Heart left ventricle (tissue), 13 donors: ENCODE data around the gene KISS1R.

Experiments
- POLR2A ChIP-seq, 2 donors: fragments of 450-650 bp; IDR thresholded peaks; one replicate each; pipeline ENCODE4 v1.6.1; 2017; ENCODE audit warnings: antibody characterized with exemption in 2 of 2, mild to moderate bottlenecking in 2 of 2, moderate library complexity in 2 of 2
- TF ChIP-seq, protein P1 (sequence below), 12 donors: fragments of 200-600 bp; sonication (generic) in 4 of 12; IDR thresholded peaks; one replicate each; pipeline versions ENCODE4 v1.5.0 to v1.8.0; 2018 to 2022; ENCODE audit warnings: antibody characterized with exemption in 12 of 12, mild to moderate bottlenecking in 5 of 12
- donor health status: ischemic (EF 13 %, LVEDD 7.1; RV severe dilation, severe dysfunction).
- donor health status: DM: no; HTN: yes; CAD: no.
- donor health status: DM: no; HTN: no; CAD: no.
- donor health status: ischemic (EF 25% LVEDD 6.9; RV normal size, moderate dysfunction).
- donor health status: ischemic (EF 25% LVEDD 5.7; RV mildly dilated, moderate dysfunction).
- donor health status: ischemic (EF 35%, LVEDD 5.7; RV mildly dilated, moderate dysfunction).
- donor health status: nonischemic (EF 11% LVEDD 7.7; RV severe dilation, severe dysfunction).
- donor health status: DM: yes; HTN: yes; CAD: no.
- donor health status: PGD.
- donor health status: ischemic (EF 29% LVEDD 5.4; RV normal size, mild dysfunction).
- donor health status: nonischemic (EF 23%, LVEDD 6.1; RV moderate dilation, normal function).

GRCh38 chr19:944171-944567 lies 27.0 kb downstream of the KISS1R start:
- TF ChIP-seq, protein P1, sequence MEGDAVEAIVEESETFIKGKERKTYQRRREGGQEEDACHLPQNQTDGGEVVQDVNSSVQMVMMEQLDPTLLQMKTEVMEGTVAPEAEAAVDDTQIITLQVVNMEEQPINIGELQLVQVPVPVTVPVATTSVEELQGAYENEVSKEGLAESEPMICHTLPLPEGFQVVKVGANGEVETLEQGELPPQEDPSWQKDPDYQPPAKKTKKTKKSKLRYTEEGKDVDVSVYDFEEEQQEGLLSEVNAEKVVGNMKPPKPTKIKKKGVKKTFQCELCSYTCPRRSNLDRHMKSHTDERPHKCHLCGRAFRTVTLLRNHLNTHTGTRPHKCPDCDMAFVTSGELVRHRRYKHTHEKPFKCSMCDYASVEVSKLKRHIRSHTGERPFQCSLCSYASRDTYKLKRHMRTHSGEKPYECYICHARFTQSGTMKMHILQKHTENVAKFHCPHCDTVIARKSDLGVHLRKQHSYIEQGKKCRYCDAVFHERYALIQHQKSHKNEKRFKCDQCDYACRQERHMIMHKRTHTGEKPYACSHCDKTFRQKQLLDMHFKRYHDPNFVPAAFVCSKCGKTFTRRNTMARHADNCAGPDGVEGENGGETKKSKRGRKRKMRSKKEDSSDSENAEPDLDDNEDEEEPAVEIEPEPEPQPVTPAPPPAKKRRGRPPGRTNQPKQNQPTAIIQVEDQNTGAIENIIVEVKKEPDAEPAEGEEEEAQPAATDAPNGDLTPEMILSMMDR (IDR thresholded peaks at IDR 0.05) = no peak
- no peak for TF ChIP-seq POLR2A (IDR thresholded peaks at IDR 0.05)
